Psoas muscle (tissue), 8 donors: ENCODE data around the gene CPAMD8. TPM values are rescaled to one million over a fixed set of nuclear protein-coding genes. Genes with fewer than 3 reads are reported as not detected.
"Not testable (repeated sequence)": the region's sequence is repeated elsewhere in the genome, so short reads cannot be mapped to it uniquely, and the experiment has no call there.

Source experiments
- ATAC-seq, 4 donors: fragments of 200-7000 bp; cut with Tn5 transposase; one replicate each; pipeline ENCODE4 v1.9.1; 2020; ENCODE audit warnings: moderate library complexity in 3 of 4, mild to moderate bottlenecking in 2 of 4
- DNase-seq, 2 donors: peaks; one replicate each; pipeline ENCODE4 v3.0.0-alpha.2; 2020
- H3K27ac ChIP-seq: fragments of 200-600 bp; one replicate; pipeline ENCODE4 v1.8.0; 2022
- H3K27me3 ChIP-seq, 3 donors: fragments of 200-600 bp in 1 of 3; one replicate each; pipeline versions ENCODE4 v1.6.1 to v1.8.0; 2013 to 2022; ENCODE audit warnings: low read length in 2 of 3, mild to moderate bottlenecking in 2 of 3, moderate library complexity in 1 of 3; ENCODE audit not compliant: insufficient read depth in 3 of 3
- H3K36me3 ChIP-seq, 2 donors: fragments of 200-600 bp in 1 of 2; one replicate each; pipeline versions ENCODE4 v1.6.1 to v1.8.0; 2013 to 2022; ENCODE audit warnings: low read depth in 1 of 2, mild to moderate bottlenecking in 1 of 2, moderate library complexity in 1 of 2; ENCODE audit not compliant: insufficient read depth in 1 of 2
- H3K4me1 ChIP-seq: fragments of 200-600 bp; one replicate; pipeline ENCODE4 v1.8.0; 2022
- H3K4me3 ChIP-seq: fragments of 200-600 bp; one replicate; pipeline ENCODE4 v1.8.0; 2022; ENCODE audit warnings: mild to moderate bottlenecking
- H3K9me3 ChIP-seq: fragments of 200-600 bp; one replicate; pipeline ENCODE4 v1.8.0; 2022
- WGBS, 3 donors: extraction: QIAGEN DNeasy Blood & Tissue Kit; methylation state at CpG; one replicate each; pipeline versions ENCODE4 v1.1.6 to v1.1.7; 2013; 5-methylcytosine and 5-hydroxymethylcytosine counted together
- intact Hi-C, 2 donors: fragments of 100-400 bp; cut with DNase I; formaldehyde crosslinking; loops; one replicate each; pipeline versions ENCODE4 v1.11.0 to v1.14.2; 2022
- polyA plus RNA-seq, 3 donors: library from polyadenylated mRNA; stranded (reverse); fragments of 200-250 nt; gene quantifications; one replicate each; pipeline ENCODE4 v1.2.3, GENCODE V29; 2013
- total RNA-seq, 4 donors: library from RNA; stranded (reverse); fragmentation: NEBNext Ultra II Directional in 2 of 4; extraction: Animal tissue kit (Norgen Biotek cat#: 25700) in 2 of 4; gene quantifications; one replicate each; pipeline versions ENCODE4 v1.2.1 to v1.2.4, GENCODE V29; 2021 to 2023
- TF ChIP-seq, protein P1 (sequence below): fragments of 200-600 bp; IDR thresholded peaks from one replicate; pipeline ENCODE4 v1.8.0; 2022; ENCODE audit warnings: antibody characterized with exemption
- donor health status: healthy with polysubstance abuse.
- donor health status: DM: no; HTN: no; CAD: no; lungs with moderate emphysema.
- donor health status: Bipolar disorder and iron deficiency.
- donor health status: healthy.
- donor health status: DM: yes; HTN: yes; CAD: no.
- donor health status: DM: no; HTN: no; CAD: no.
- donor health status: DM: no; HTN: no; CAD: no.
- donor health status: DM: yes; HTN: yes; CAD: no.

CPAMD8 gene
- total and polyA plus RNA-seq, 7 donors: 3.2 to 9.9 (median 8.2) TPM

DNA sequence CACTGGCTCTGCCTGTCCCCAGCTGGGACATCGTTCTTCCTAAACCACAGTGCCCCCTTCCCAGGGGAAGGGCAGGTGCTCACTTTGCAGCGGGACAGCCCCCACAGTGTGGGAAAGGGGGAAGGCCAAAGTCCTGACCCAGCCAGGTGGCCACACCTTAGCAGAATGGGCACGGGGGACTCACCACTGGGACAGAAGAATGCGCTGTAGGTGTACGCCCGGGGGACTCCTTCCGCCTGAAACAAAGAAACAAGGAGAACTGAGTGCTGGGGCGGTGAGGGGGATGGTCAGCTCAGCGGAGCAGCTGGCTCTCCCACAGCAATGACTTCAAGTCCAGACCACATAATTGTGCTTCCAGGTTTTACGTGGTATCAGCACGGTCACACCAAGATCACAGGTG lies 88.4 kb downstream of the CPAMD8 start:
- TF ChIP-seq, protein P1, sequence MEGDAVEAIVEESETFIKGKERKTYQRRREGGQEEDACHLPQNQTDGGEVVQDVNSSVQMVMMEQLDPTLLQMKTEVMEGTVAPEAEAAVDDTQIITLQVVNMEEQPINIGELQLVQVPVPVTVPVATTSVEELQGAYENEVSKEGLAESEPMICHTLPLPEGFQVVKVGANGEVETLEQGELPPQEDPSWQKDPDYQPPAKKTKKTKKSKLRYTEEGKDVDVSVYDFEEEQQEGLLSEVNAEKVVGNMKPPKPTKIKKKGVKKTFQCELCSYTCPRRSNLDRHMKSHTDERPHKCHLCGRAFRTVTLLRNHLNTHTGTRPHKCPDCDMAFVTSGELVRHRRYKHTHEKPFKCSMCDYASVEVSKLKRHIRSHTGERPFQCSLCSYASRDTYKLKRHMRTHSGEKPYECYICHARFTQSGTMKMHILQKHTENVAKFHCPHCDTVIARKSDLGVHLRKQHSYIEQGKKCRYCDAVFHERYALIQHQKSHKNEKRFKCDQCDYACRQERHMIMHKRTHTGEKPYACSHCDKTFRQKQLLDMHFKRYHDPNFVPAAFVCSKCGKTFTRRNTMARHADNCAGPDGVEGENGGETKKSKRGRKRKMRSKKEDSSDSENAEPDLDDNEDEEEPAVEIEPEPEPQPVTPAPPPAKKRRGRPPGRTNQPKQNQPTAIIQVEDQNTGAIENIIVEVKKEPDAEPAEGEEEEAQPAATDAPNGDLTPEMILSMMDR: no peak
- peaks cover 21% of the 10 kb centered on the region for H3K9me3 ChIP-seq
- intact Hi-C loops: no loop called here
- DNase-seq (no peak), ATAC-seq (no peak)
- H3K27me3 ChIP-seq: peaks cover 0 to 2% (median 0%) of the 10 kb centered on the region in 3 donors
- H3K36me3 ChIP-seq: no peaks in the 10 kb centered on the region
- no peak overlapping the region for H3K4me3 ChIP-seq
- 85 to 93% (median 87%) methylated on average over 11 of the region's 11 CpGs for WGBS, 3 donors
- H3K27ac ChIP-seq: no peak overlapping the region
- no peaks in the 10 kb centered on the region for H3K4me1 ChIP-seq

DNA sequence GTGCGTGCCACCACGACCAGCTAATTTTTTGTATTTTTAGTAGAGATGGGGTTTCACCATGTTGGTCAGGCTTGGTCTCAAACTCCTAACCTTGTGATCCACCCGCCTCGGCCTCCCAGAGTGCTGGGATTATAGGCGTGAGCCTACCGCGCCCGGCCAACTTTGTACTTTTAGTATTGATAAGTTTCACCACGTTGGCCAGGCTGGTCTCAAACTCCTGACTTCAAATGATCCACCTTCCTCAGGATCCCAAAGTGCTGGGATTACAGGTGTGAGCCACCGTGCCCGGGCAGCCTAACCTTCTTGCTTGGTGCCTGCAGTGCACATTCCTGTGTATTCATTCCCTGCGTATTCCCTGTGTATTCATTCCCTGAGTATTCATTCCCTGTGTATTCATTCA lies 88.8 kb downstream of the CPAMD8 start:
- intact Hi-C loops: not testable (repeated sequence)

DNA sequence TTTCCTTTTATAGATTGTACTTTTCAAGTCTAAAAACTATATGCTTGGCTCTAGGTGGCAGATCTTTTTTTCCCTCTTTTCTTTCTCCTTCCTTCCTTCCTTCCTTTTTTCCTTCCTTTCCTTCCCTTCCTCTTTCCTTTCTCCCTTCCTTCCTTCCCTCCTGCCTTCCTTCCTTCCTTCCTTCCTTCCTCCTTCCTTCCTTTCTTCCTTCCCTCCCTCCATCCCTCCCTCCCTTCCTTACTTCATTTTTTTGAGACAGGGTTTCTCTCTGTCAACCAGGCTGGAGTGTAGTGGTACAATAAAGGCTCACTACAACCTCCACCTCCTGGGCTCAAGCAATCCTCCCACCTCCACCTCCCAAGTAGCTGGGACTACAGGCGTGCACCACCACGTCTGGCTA lies 89.7 kb downstream of the CPAMD8 start:
- Histone ChIP-seq H3K4me1 (no peaks in the 10 kb centered on the region), H3K9me3 (peaks cover 21% of the 10 kb centered on the region), H3K36me3 (no peaks in the 10 kb centered on the region), H3K27me3 (peaks cover 0 to 2% (median 0%) of the 10 kb centered on the region in 3 donors), H3K4me3 (no peak overlapping the region), H3K27ac (no peak overlapping the region)
- TF ChIP-seq, protein P1: no peak
- 82 to 86% (median 85%) methylated on average over 2 of the region's 2 CpGs for WGBS, 3 donors
- intact Hi-C loops: no loop called here
- no peak for DNase-seq
- no peak for ATAC-seq

More for the DNA sequence above, 88.8 kb downstream of the CPAMD8 start:
- DNase-seq, ATAC-seq, H3K36me3 ChIP-seq, H3K4me3 ChIP-seq, H3K27me3 ChIP-seq, H3K4me1 ChIP-seq, H3K27ac ChIP-seq: not testable (repeated sequence)
- H3K9me3 ChIP-seq: peaks cover 21% of the 10 kb centered on the region
- WGBS, 3 donors: 90 to 95% (median 93%) methylated on average over 12 of the region's 12 CpGs

DNA sequence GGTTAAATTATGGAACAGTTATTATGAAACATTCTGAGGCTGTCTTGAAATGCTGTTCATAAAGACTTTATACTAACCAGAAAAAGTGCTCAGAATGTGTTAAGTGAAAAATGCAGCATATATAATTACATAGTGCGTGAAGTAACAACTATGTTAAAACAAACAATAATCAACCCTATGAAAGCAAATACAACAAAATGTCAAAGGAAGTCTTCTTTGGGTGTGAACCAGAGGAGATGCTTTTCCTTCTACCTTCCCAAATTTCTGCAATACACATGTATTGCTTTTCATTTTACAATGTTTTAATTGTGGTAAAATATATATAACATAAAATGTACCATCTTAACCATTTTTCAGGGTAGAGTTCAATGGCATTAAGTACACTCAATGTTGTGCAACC lies 92.1 kb downstream of the CPAMD8 start:
- Histone ChIP-seq H3K9me3 (peaks cover 21% of the 10 kb centered on the region), H3K36me3 (no peaks in the 10 kb centered on the region), H3K4me3 (no peak overlapping the region), H3K4me1 (no peaks in the 10 kb centered on the region), H3K27ac (no peak overlapping the region), H3K27me3 (peaks cover 0 to 2% (median 0%) of the 10 kb centered on the region in 3 donors)
- DNase-seq: no peak
- WGBS, 3 donors: 95 to 98% (median 95%) methylated on average over 1 of the region's 1 CpG
- intact Hi-C loops: no loop called here
- TF ChIP-seq, protein P1: no peak
- ATAC-seq: no peak

DNA sequence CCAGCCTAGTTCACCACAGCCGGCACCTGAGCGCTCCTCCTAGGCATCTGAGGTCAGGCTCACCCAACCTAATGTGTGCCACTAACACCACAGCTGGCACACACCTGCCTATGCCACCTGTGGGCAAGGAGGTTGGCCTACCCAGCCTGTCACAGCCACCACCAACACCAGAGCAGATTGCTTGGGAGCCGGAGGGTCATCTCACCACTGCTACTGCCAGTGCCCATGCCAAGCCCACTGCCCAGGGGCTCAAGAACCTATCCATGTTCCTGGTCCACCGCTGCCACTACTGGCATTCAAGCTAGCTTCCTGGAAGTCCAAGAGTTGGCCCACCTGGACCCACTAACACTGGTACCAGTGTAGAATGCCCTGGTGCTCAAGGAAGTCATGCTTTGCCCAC lies 95.3 kb downstream of the CPAMD8 start:
- H3K4me3 ChIP-seq: no peak overlapping the region
- TF ChIP-seq, protein P1: no peak
- peaks cover 21% of the 10 kb centered on the region for H3K9me3 ChIP-seq
- no peaks in the 10 kb centered on the region for H3K36me3 ChIP-seq
- intact Hi-C loops: no loop called here
- 90 to 98% (median 91%) methylated on average over 3 to 4 of the region's 4 CpGs for WGBS, 3 donors
- no peaks in the 10 kb centered on the region for H3K4me1 ChIP-seq
- ATAC-seq: no peak
- H3K27ac ChIP-seq: no peak overlapping the region
- DNase-seq: no peak
- no peaks in the 10 kb centered on the region for H3K27me3 ChIP-seq
